Ascending aorta (tissue), 2 donors: ENCODE measurements around the gene NUDT8. TPM values are rescaled to one million over a fixed set of nuclear protein-coding genes. Genes with fewer than 3 reads are reported as not detected.
A peak's percentile ranks its signal among the peaks of the same experiment; 100 is the strongest.

Source experiments
- DNase-seq, 2 donors: peaks; one replicate each; pipeline ENCODE4 v3.0.0-alpha.2; 2019; ENCODE audit warnings: low spot score in 2 of 2
- H3K27ac ChIP-seq, 2 donors: fragments of 200-600 bp; sonication (generic); one replicate each; pipeline ENCODE4 v1.5.1; 2016 to 2017; ENCODE audit warnings: mild to moderate bottlenecking in 1 of 2
- H3K27me3 ChIP-seq: fragments of 200-600 bp; sonication (generic); one replicate; pipeline ENCODE4 v1.5.1; 2017
- H3K36me3 ChIP-seq, 2 donors: fragments of 200-600 bp; sonication (generic); one replicate each; pipeline ENCODE4 v1.5.1; 2016
- H3K4me1 ChIP-seq, 2 donors: fragments of 200-600 bp; sonication (generic); one replicate each; pipeline ENCODE4 v1.5.1; 2016 to 2017; ENCODE audit warnings: mild to moderate bottlenecking in 1 of 2
- H3K4me3 ChIP-seq, 2 donors: fragments of 200-600 bp; sonication (generic); one replicate each; pipeline ENCODE4 v1.5.1; 2016 to 2017; ENCODE audit warnings: mild to moderate bottlenecking in 1 of 2
- H3K9me3 ChIP-seq, 2 donors: fragments of 200-600 bp; sonication (generic); one replicate each; pipeline ENCODE4 v1.5.1; 2016
- intact Hi-C: fragments of 100-400 bp; cut with DNase I; formaldehyde crosslinking; loops from one replicate; pipeline ENCODE4 v1.15.1; 2023
- total RNA-seq: library from RNA; depleted of rRNA; stranded (reverse); fragments of >200 nt; gene quantifications from one replicate; pipeline ENCODE4 v1.1.0, GENCODE V29; 2016
- TF ChIP-seq, protein P1 (sequence below), 3 experiments: fragments of 200-600 bp in 2 of 3; fragments of 450-650 bp in 1 of 3; sonication (generic) in 2 of 3; IDR thresholded peaks; one replicate each; pipeline ENCODE4 v1.5.1; 2016 to 2019; ENCODE audit warnings: antibody characterized with exemption in 3 of 3, mild to moderate bottlenecking in 1 of 3, moderate library complexity in 1 of 3

The NUDT8 gene
- total RNA-seq, 1 donor from 2014 or later: 23.4 TPM

DNA sequence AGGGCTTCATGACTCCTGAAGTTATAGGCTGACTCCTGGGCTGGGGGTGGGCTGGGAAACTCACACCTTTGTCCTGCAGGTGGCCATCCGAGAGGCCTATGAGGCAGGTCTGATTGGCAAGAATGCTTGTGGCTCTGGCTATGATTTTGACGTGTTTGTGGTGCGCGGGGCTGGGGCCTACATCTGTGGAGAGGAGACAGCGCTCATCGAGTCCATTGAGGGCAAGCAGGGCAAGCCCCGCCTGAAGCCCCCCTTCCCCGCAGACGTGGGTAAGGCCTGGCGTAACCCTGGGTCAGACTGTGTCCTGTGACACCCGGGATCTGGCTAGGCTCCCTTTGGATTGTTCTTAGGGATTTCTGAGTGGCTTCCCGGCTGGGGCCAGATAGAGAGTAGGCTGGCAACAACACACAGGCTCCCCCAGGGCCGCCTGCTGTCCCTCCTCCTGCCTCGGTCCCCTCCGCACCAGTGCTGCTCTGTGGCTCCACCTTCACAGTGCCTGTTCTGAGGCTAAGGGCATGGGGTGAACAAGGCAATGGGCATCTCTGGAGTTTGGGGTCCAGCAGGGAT, 19.4 kb downstream of the NUDT8 start:
- H3K36me3 ChIP-seq: peaks cover 28 to 45% of the 10 kb centered on the region in 2 donors
- H3K27ac ChIP-seq: no peak overlapping the region
- TF ChIP-seq, protein P1, sequence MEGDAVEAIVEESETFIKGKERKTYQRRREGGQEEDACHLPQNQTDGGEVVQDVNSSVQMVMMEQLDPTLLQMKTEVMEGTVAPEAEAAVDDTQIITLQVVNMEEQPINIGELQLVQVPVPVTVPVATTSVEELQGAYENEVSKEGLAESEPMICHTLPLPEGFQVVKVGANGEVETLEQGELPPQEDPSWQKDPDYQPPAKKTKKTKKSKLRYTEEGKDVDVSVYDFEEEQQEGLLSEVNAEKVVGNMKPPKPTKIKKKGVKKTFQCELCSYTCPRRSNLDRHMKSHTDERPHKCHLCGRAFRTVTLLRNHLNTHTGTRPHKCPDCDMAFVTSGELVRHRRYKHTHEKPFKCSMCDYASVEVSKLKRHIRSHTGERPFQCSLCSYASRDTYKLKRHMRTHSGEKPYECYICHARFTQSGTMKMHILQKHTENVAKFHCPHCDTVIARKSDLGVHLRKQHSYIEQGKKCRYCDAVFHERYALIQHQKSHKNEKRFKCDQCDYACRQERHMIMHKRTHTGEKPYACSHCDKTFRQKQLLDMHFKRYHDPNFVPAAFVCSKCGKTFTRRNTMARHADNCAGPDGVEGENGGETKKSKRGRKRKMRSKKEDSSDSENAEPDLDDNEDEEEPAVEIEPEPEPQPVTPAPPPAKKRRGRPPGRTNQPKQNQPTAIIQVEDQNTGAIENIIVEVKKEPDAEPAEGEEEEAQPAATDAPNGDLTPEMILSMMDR (IDR thresholded peaks at IDR 0.05): no peak
- H3K4me1 ChIP-seq: peaks cover 7 to 28% of the 10 kb centered on the region in 2 donors
- H3K9me3 ChIP-seq: no peaks in the 10 kb centered on the region
- no peak overlapping the region for H3K4me3 ChIP-seq
- H3K27me3 ChIP-seq: no peaks in the 10 kb centered on the region
- intact Hi-C loops: no loop called here
- no peak for DNase-seq

DNA sequence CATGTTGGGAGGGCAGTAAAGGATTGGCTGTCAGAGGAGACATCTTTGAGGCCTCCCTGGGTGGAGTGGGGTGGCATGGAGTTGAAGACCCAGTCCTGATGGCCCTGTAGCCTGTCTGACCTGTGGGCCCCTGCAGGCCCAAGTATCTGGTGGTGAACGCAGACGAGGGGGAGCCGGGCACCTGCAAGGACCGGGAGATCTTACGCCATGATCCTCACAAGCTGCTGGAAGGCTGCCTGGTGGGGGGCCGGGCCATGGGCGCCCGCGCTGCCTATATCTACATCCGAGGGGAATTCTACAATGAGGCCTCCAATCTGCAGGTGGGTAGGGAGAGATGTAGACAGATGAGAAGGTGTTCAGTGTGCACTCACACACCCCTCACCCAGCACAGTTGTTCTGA, 20.4 kb downstream of the NUDT8 start:
- intact Hi-C loops: no loop called here
- Histone ChIP-seq H3K4me1 (peaks cover 7 to 26% of the 10 kb centered on the region in 2 donors), H3K27ac (no peak overlapping the region), H3K4me3 (no peak overlapping the region), H3K9me3 (no peaks in the 10 kb centered on the region), H3K27me3 (no peaks in the 10 kb centered on the region), H3K36me3 (peaks cover 28 to 45% of the 10 kb centered on the region in 2 donors)
- TF ChIP-seq, protein P1 (IDR thresholded peaks at IDR 0.05): no peak
- DNase-seq: no peak

DNA sequence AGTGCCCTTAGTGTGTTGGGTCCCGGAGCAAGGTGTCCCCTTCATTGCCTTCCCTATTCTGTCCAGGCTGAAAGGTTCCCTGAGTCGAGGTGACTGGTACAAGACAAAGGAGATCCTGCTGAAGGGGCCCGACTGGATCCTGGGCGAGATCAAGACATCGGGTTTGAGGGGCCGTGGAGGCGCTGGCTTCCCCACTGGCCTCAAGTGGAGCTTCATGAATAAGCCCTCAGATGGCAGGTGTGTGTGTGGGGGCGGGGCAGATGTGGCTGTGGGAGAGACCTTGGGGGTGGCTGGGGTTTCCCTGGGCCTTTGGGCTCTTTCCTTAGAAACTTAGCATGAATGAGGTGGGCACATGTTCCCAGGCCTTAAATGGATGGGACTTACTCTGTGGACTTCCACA, 21.3 kb downstream of the NUDT8 start:
- TF ChIP-seq, protein P1 (IDR thresholded peaks at IDR 0.05): no peak
- DNase-seq: no peak
- Histone ChIP-seq H3K36me3 (peaks cover 28 to 45% of the 10 kb centered on the region in 2 donors), H3K27ac (no peak overlapping the region), H3K27me3 (no peaks in the 10 kb centered on the region), H3K4me3 (no peak overlapping the region), H3K4me1 (peaks cover 7 to 22% of the 10 kb centered on the region in 2 donors), H3K9me3 (no peaks in the 10 kb centered on the region)
- intact Hi-C loops: no loop called here

DNA sequence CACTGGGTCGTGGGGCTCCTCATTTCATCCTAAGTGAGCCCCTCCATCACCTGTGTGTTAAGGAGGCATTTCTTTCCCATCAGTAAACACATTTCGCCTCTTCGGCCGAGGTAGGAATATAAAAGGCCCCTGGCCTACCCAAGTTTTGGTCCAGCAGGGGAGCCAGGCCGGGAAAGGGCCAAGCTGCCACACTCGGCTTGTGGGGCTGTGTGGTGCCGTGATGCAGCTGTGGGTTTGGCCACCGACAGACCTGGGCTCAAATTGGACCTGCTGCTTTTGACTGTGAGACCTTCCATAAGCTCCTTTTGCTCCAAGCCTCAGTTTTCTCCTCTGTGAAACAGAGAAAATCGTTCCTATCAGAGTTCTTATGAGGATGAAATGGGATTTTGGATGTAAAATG, 22.2 kb downstream of the NUDT8 start:
- peaks cover 28 to 39% of the 10 kb centered on the region in 2 donors for H3K36me3 ChIP-seq
- H3K27ac ChIP-seq: peak overlapping the region in 1 of 2 donors; percentile 66
- intact Hi-C loops: no loop called here

DNA sequence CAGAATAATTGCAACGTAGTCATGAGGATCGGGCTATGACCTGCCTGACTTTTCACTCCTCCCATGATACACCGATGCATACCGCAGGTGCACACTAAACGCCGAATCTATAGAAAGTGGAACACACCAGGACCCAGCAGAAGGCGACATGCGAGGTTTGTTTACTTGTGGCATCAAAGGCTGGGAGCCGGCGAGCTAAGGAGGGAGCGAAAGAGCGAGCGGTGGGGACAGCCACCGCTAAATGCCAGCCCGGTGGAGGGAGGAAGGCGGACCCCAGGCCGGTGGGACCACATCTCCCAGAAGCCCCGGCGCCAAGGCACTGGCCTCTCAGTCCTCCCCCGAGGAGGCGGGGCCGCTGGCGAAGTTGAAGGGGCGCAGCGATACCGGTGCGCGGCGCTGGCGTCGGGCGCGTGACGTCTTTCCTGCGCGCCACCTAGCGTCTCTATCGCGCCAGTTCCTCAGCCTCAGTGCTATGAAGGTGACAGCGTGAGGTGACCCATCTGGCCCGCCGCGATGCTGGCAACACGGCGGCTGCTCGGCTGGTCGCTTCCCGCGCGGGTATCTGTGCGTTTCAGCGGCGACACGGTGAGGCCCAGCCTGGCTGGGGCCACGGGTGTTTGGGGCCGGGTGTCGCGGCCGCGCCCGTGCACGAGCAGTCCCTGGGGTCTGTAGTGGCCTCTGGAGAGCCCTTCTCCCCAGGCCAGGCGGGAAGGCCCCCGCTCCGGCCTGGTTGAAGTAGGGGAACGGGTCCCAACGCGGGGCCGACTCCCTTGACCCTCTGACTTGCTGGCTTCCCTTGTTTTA, 23.0 kb downstream of the NUDT8 start, which contains the start of gene NDUFV1:
Gene NDUFV1 (plus strand): TSS at position 445 of the 804 bp plus-strand sequence. CDS start 69 bp downstream, at position 514.
- no peaks in the 10 kb centered on the region for H3K27me3 ChIP-seq
- H3K9me3 ChIP-seq: no peaks in the 10 kb centered on the region
- peak within 1 kb of the TSS; percentile 96 to 99 for H3K4me3 ChIP-seq
- H3K4me1 ChIP-seq: peaks cover 7 to 22% of the 10 kb centered on the region in 2 donors
- TF ChIP-seq, protein P1 (IDR thresholded peaks at IDR 0.05): peak; percentile 66 to 83 (median 68)
- intact Hi-C loops: loop anchor here (1.0 kb wide), 3 partner anchors 22 to 34 kb away; no protein-coding TSS in a partner anchor
- H3K36me3 ChIP-seq: peaks cover 21 to 31% of the 10 kb centered on the region in 2 donors
- H3K27ac ChIP-seq: peak within 1 kb of the TSS; percentile 66 to 78
- peak; percentile 86 to 99 for DNase-seq

More for the DNA sequence above, 22.2 kb downstream of the NUDT8 start:
- Histone ChIP-seq H3K4me1 (peaks cover 7 to 22% of the 10 kb centered on the region in 2 donors), H3K4me3 (peak overlapping the region; percentile 96 to 99), H3K9me3 (no peaks in the 10 kb centered on the region), H3K27me3 (no peaks in the 10 kb centered on the region)
- TF ChIP-seq, protein P1 (IDR thresholded peaks at IDR 0.05): no peak
- DNase-seq: no peak
